K562 (cell line): ENCODE results near the gene PRKX. TPM values are rescaled to one million over a fixed set of nuclear protein-coding genes. Genes with fewer than 3 reads are reported as not detected.
"Not testable (repeated sequence)": the region's sequence is repeated elsewhere in the genome, so short reads cannot be mapped to it uniquely, and the experiment has no call there.

Experiments used
- ATAC-seq: fragments of 200-7000 bp; cut with Tn5 transposase; 3 replicates; pipeline ENCODE4 v1.9.1; 2020; ENCODE audit warnings: moderate library complexity
- BruUV-seq: library from RNA; stranded (reverse); fragments of 400-500 nt; replicated peaks from 2 replicates; lab custom pipeline; 2021; lab: Mats Ljungman, UMichigan
- CTCF ChIA-PET: fragments of 300-600 bp; formaldehyde crosslinking; extraction: SDS; loops from one replicate; lab custom pipeline; 2021; ENCODE audit warnings: low intra/inter-chr PET ratio; lab: Yijun Ruan, JAX
- POLR2A ChIA-PET: fragments of 300-600, 350-650 bp; sonication (Branson Sonifier 250); formaldehyde crosslinking; extraction: SDS; loops from one replicate; lab custom pipeline; 2021; ENCODE audit warnings: antibody characterized with exemption, inconsistent platforms; lab: Yijun Ruan, JAX
- DNase-seq, 4 experiments: peaks; one replicate each; pipeline versions ENCODE4 v3.0.0 to v3.0.0-alpha.2; 2011 to 2018; ENCODE audit warnings: low spot score in 3 of 4, mixed read lengths in 3 of 4; ENCODE audit errors: extremely low read depth in 1 of 4
- FAIRE-seq: peaks from 2 replicates; lab custom pipeline; 2011; peaks lifted over from hg19 to GRCh38; lab: Jason Lieb, UNC
- H2AFZ ChIP-seq: 2 replicates; pipeline ENCODE4 v1.6.0; 2011; ENCODE audit warnings: low read depth, low read length, control low read depth, inconsistent platforms
- H3K27ac ChIP-seq: fragments of 200-600 bp; 3 replicates; pipeline ENCODE4 v1.8.0; 2011; ENCODE audit warnings: low read depth, mild to moderate bottlenecking, control low read depth, inconsistent platforms, low read length, moderate library complexity, mixed read lengths; ENCODE audit errors: extremely low read depth
- H3K27me3 ChIP-seq, 2 experiments: fragments of 300-600 bp in 1 of 2; 2 replicates in 1 of 2; 3 replicates in 1 of 2; pipeline versions ENCODE4 v1.6.0 to v1.8.0; 2011; ENCODE audit warnings: inconsistent platforms in 2 of 2, low read length in 2 of 2, mild to moderate bottlenecking in 1 of 2, mixed read lengths in 1 of 2, moderate library complexity in 1 of 2; ENCODE audit not compliant: control insufficient read depth in 2 of 2, insufficient read depth in 2 of 2
- H3K36me3 ChIP-seq: fragments of 300-600 bp; 3 replicates; pipeline ENCODE4 v1.8.0; 2011; ENCODE audit warnings: mild to moderate bottlenecking, low read length, inconsistent platforms; ENCODE audit not compliant: control insufficient read depth, insufficient read depth
- H3K4me1 ChIP-seq, 2 experiments: fragments of 200-600 bp in 1 of 2; replicated peaks in 1 of 2; 2 replicates in 1 of 2; 3 replicates in 1 of 2; pipeline versions ENCODE4 v1.5.1 to v1.8.0; 2011; ENCODE audit warnings: inconsistent platforms in 2 of 2, low read length in 2 of 2, mild to moderate bottlenecking in 1 of 2, mixed read lengths in 1 of 2, moderate library complexity in 1 of 2; ENCODE audit not compliant: control insufficient read depth in 2 of 2, insufficient read depth in 2 of 2
- H3K4me2 ChIP-seq: 2 replicates; pipeline ENCODE4 v1.6.1; 2011; ENCODE audit warnings: low read length, control low read depth, inconsistent platforms, mixed read lengths; ENCODE audit not compliant: insufficient read depth
- H3K4me3 ChIP-seq: fragments of 200-600 bp; sonication (generic), shearing (Covaris generic); 2 replicates; pipeline ENCODE4 v1.5.1; 2016; ENCODE audit warnings: control low read depth, inconsistent platforms
- H3K79me2 ChIP-seq: fragments of 200-600 bp; 3 replicates; pipeline ENCODE4 v1.8.0; 2011; ENCODE audit warnings: low read length, inconsistent platforms; ENCODE audit not compliant: control insufficient read depth, insufficient read depth
- H3K9ac ChIP-seq, 2 experiments: 2 replicates each; pipeline versions ENCODE4 v1.6.0 to v1.6.1; 2011; ENCODE audit warnings: low read depth in 2 of 2, low read length in 2 of 2, control low read depth in 1 of 2, inconsistent platforms in 1 of 2, mild to moderate bottlenecking in 1 of 2, mixed read lengths in 1 of 2; ENCODE audit not compliant: insufficient read depth in 1 of 2
- H3K9me1 ChIP-seq: one replicate; pipeline ENCODE4 v1.6.0; 2011; ENCODE audit warnings: inconsistent platforms, mild to moderate bottlenecking, low read length, moderate library complexity; ENCODE audit not compliant: control insufficient read depth, insufficient read depth
- H3K9me3 ChIP-seq: replicated peaks from 2 replicates; pipeline ENCODE4 v1.5.1; 2011; ENCODE audit warnings: low read depth, low read length, inconsistent platforms; ENCODE audit not compliant: control insufficient read depth, insufficient read depth
- H4K20me1 ChIP-seq: replicated peaks from 2 replicates; pipeline ENCODE4 v1.6.1; 2011; ENCODE audit warnings: low read length, inconsistent platforms, mixed read lengths; ENCODE audit not compliant: control insufficient read depth, insufficient read depth
- POLR2A ChIP-seq: fragments of 450-650 bp; conservative IDR thresholded peaks from 2 replicates; pipeline ENCODE4 v1.6.1; 2016
- ZBTB40 ChIP-seq, 2 experiments: fragments of 450-650 bp in 1 of 2; sonication (generic) in 1 of 2; formaldehyde crosslinking in 1 of 2; IDR thresholded peaks; 2 replicates each; pipeline versions ENCODE4 v1.7.1 to v1.9.0; 2016 to 2022; ENCODE audit warnings: inconsistent platforms in 1 of 2, mild to moderate bottlenecking in 1 of 2, missing genetic modification reagents in 1 of 2
- WGBS: fragments of 100-300 bp; shearing (Covaris generic); methylation state at CpG from one replicate; pipeline ENCODE4 v1.1.6; 2016; ENCODE audit warnings: low coverage, mixed read lengths; ENCODE audit not compliant: insufficient coverage; ENCODE audit errors: missing lambda C conversion rate; 5-methylcytosine and 5-hydroxymethylcytosine counted together
- in situ Hi-C: fragments of 300-500 bp; cut with MboI; formaldehyde crosslinking; loops from 4 replicates; pipeline ENCODE4 v1.15.0; 2018; ENCODE audit warnings: inconsistent platforms, mixed read lengths
- intact Hi-C: fragments of 100-400 bp; cut with micrococcal nuclease; formaldehyde crosslinking; loops from 2 replicates; pipeline ENCODE4 v1.14.2; 2022
- polyA plus RNA-seq, 8 experiments: library from polyadenylated mRNA; depleted of rRNA in 4 of 8; stranded (reverse) in 5 of 8; unstranded in 3 of 8; fragments of >200 nt; fragmentation: Nextera tagmentation in 2 of 8; fragmentation: Illumina TruSeq in 1 of 8; extraction: Ambion mirVana in 2 of 8; extraction: Trizol in 1 of 8; gene quantifications; 2 replicates each; pipeline versions ENCODE4 v1.2.1 to v1.2.3, GENCODE V29; 2011 to 2014; ENCODE audit warnings: inconsistent platforms in 1 of 8, missing spikeins in 1 of 8
- total RNA-seq, 7 experiments: library from RNA; depleted of rRNA in 6 of 7; stranded (reverse); fragments of >200 nt in 6 of 7; fragmentation: Illumina TruSeq in 2 of 7; extraction: Trizol in 2 of 7; gene quantifications; 2 replicates each; pipeline versions ENCODE4 v1.2.1 to v1.2.3, GENCODE V29; 2011 to 2021; ENCODE audit warnings: low replicate concordance in 1 of 7

PRKX gene
- total and polyA plus RNA-seq, 9 of the 15 experiments (the other 6 are each of a cell fraction or from before 2014, with no cell fraction given): 3.3 to 29.4 (median 23.7) TPM

GRCh38 chrX:3711331-3711917 is 2.0 kb downstream of the PRKX start (continued):
- 0 out of 2 replicates have a peak, but pooled peaks have one; percentile 28 for TF ChIP-seq ZBTB40 (IDR thresholded peaks at IDR 0.05)
- no peak for TF ChIP-seq ZBTB40 (CRISPR knock-in tag; IDR thresholded peaks at IDR 0.05)
- TF ChIP-seq POLR2A: 0 out of 2 replicates have a peak, but pooled peaks have one; percentile 31

GRCh38 chrX:3707673-3708274 is 5.7 kb downstream of the PRKX start:
- 71% methylated on average over 2 of the region's 8 CpGs for WGBS
- BruUV-seq, DNase-seq, H2AFZ ChIP-seq, CTCF ChIA-PET, in situ Hi-C loops, H3K4me3 ChIP-seq, H3K27me3 ChIP-seq, H3K9ac ChIP-seq, H3K4me2 ChIP-seq, ATAC-seq, H3K9me1 ChIP-seq, FAIRE-seq, H4K20me1 ChIP-seq, intact Hi-C loops, H3K27ac ChIP-seq, H3K9me3 ChIP-seq: not testable (repeated sequence)
- H3K4me1 ChIP-seq: peaks cover 3 to 12% of the 10 kb centered on the region in 2 experiments; a peak in 4 of 5 replicates
- peaks cover 60% of the 10 kb centered on the region for H3K79me2 ChIP-seq
- H3K36me3 ChIP-seq: peaks cover 22% of the 10 kb centered on the region; the same call in 1 of the 3 replicates
- POLR2A ChIA-PET: interaction anchor here (1.4 kb wide), 1 partner anchor 25 kb away, joined by 3 read pairs; no protein-coding TSS in a partner anchor
